ENCODE data around the gene ALK.

- TF ChIP-seq, protein P1, sequence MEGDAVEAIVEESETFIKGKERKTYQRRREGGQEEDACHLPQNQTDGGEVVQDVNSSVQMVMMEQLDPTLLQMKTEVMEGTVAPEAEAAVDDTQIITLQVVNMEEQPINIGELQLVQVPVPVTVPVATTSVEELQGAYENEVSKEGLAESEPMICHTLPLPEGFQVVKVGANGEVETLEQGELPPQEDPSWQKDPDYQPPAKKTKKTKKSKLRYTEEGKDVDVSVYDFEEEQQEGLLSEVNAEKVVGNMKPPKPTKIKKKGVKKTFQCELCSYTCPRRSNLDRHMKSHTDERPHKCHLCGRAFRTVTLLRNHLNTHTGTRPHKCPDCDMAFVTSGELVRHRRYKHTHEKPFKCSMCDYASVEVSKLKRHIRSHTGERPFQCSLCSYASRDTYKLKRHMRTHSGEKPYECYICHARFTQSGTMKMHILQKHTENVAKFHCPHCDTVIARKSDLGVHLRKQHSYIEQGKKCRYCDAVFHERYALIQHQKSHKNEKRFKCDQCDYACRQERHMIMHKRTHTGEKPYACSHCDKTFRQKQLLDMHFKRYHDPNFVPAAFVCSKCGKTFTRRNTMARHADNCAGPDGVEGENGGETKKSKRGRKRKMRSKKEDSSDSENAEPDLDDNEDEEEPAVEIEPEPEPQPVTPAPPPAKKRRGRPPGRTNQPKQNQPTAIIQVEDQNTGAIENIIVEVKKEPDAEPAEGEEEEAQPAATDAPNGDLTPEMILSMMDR (conservative IDR thresholded peaks at IDR 0.05), result no peak
- no peak for TF ChIP-seq ZFX (IDR thresholded peaks at IDR 0.05)
These were observed 41.3 kb downstream of the ALK start for GRCh38 chr2:29880084-29880483.
